H9 (cell line): Measurements from ENCODE around the gene SLC1A7. TPM values are rescaled to one million over a fixed set of nuclear protein-coding genes. Genes with fewer than 3 reads are reported as not detected.

ENCODE experiments used
- DNase-seq: peaks from one replicate; pipeline ENCODE4 v3.0.0-alpha.2; 2017
- H2AFZ ChIP-seq: one replicate; pipeline ENCODE4 v1.6.1; 2013; ENCODE audit warnings: mild to moderate bottlenecking, low read length, control low read depth, moderate library complexity
- H2AK5ac ChIP-seq: 2 replicates; pipeline ENCODE4 v1.6.1; 2013; ENCODE audit warnings: low read length, control low read depth, mixed read lengths; ENCODE audit not compliant: insufficient read length
- H2BK120ac ChIP-seq: one replicate; pipeline ENCODE4 v1.6.1; 2013; ENCODE audit warnings: low read depth, mild to moderate bottlenecking, low read length, control low read depth, inconsistent platforms; ENCODE audit not compliant: poor library complexity, severe bottlenecking
- H2BK12ac ChIP-seq: 2 replicates; pipeline ENCODE4 v1.6.1; 2013; ENCODE audit warnings: low read length, control low read depth, mixed read lengths, low read depth; ENCODE audit not compliant: insufficient read length
- H2BK15ac ChIP-seq: 2 replicates; pipeline ENCODE4 v1.6.1; 2013; ENCODE audit warnings: low read depth, low read length, control low read depth
- H2BK20ac ChIP-seq: one replicate; pipeline ENCODE4 v1.6.1; 2013; ENCODE audit warnings: low read depth, mild to moderate bottlenecking, low read length, control low read depth, inconsistent platforms; ENCODE audit not compliant: poor library complexity, severe bottlenecking
- H2BK5ac ChIP-seq: 2 replicates; pipeline ENCODE4 v1.6.1; 2013; ENCODE audit warnings: low read length, control low read depth, mixed read lengths; ENCODE audit not compliant: insufficient read length
- H3K14ac ChIP-seq: 2 replicates; pipeline ENCODE4 v1.6.1; 2013; ENCODE audit warnings: low read length, control low read depth; ENCODE audit not compliant: insufficient read depth
- H3K18ac ChIP-seq: 2 replicates; pipeline ENCODE4 v1.6.1; 2013; ENCODE audit warnings: low read depth, mild to moderate bottlenecking, mixed read lengths, low read length, control low read depth; ENCODE audit not compliant: insufficient read length
- H3K23ac ChIP-seq: 2 replicates; pipeline ENCODE4 v1.6.1; 2013; ENCODE audit warnings: low read length, control low read depth, mixed read lengths, low read depth; ENCODE audit not compliant: insufficient read length
- H3K23me2 ChIP-seq: 2 replicates; pipeline ENCODE4 v1.6.1; 2013; ENCODE audit warnings: low read depth, mild to moderate bottlenecking, mixed read lengths, low read length, control low read depth; ENCODE audit not compliant: insufficient read length, poor library complexity, severe bottlenecking
- H3K27ac ChIP-seq: 2 replicates; pipeline ENCODE4 v1.5.1; 2013; ENCODE audit warnings: low read length, control low read depth, mixed read lengths, low read depth; ENCODE audit not compliant: insufficient read length
- H3K27me3 ChIP-seq: 2 replicates; pipeline ENCODE4 v1.6.1; 2013; ENCODE audit warnings: low read length, control low read depth, inconsistent platforms; ENCODE audit not compliant: insufficient read depth
- H3K4ac ChIP-seq: 2 replicates; pipeline ENCODE4 v1.6.1; 2013; ENCODE audit warnings: low read depth, mild to moderate bottlenecking, control low read depth, inconsistent platforms, low read length, moderate library complexity
- H3K4me1 ChIP-seq: 2 replicates; pipeline ENCODE4 v1.6.1; 2013; ENCODE audit warnings: low read length, control low read depth, inconsistent platforms; ENCODE audit not compliant: insufficient read depth
- H3K4me2 ChIP-seq: 2 replicates; pipeline ENCODE4 v1.6.1; 2013; ENCODE audit warnings: low read length, control low read depth, mixed read lengths; ENCODE audit not compliant: insufficient read length, insufficient read depth
- H3K56ac ChIP-seq: 2 replicates; pipeline ENCODE4 v1.6.1; 2013; ENCODE audit warnings: low read depth, mild to moderate bottlenecking, mixed read lengths, low read length, control low read depth; ENCODE audit not compliant: insufficient read length
- H3K79me1 ChIP-seq: 2 replicates; pipeline ENCODE4 v1.6.1; 2013; ENCODE audit warnings: low read depth, mild to moderate bottlenecking, moderate library complexity, low read length, control low read depth, inconsistent platforms; ENCODE audit not compliant: insufficient read depth, poor library complexity, severe bottlenecking
- H3K79me2 ChIP-seq: 2 replicates; pipeline ENCODE4 v1.6.1; 2013; ENCODE audit warnings: low read length, control low read depth, inconsistent platforms; ENCODE audit not compliant: insufficient read depth
- H3K9ac ChIP-seq: 2 replicates; pipeline ENCODE4 v1.6.1; 2013; ENCODE audit warnings: low read length, control low read depth, mixed read lengths; ENCODE audit not compliant: insufficient read length; ENCODE audit errors: extremely low read depth
- H3K9me3 ChIP-seq: one replicate; pipeline ENCODE4 v1.6.1; 2013; ENCODE audit warnings: low read depth, low read length, inconsistent platforms; ENCODE audit not compliant: control insufficient read depth
- H3T11ph ChIP-seq: one replicate; pipeline ENCODE4 v1.6.1; 2013; ENCODE audit warnings: mild to moderate bottlenecking, low read length, control low read depth, inconsistent platforms
- H4K20me1 ChIP-seq: one replicate; pipeline ENCODE4 v1.6.1; 2013; ENCODE audit not compliant: control insufficient read depth, insufficient read length, insufficient read depth
- H4K5ac ChIP-seq: 2 replicates; pipeline ENCODE4 v1.6.1; 2013; ENCODE audit warnings: low read depth, mild to moderate bottlenecking, mixed read lengths, low read length, control low read depth; ENCODE audit not compliant: insufficient read length
- H4K8ac ChIP-seq: replicated peaks from 2 replicates; pipeline ENCODE4 v1.6.1; 2013; ENCODE audit warnings: low read length, control low read depth, mixed read lengths, low read depth; ENCODE audit not compliant: insufficient read length
- H4K91ac ChIP-seq: 2 replicates; pipeline ENCODE4 v1.6.1; 2013; ENCODE audit warnings: low read depth, mild to moderate bottlenecking, moderate library complexity, mixed read lengths, low read length, control low read depth; ENCODE audit not compliant: insufficient read length
- H3K27ac Mint-ChIP-seq, 3 experiments: 2 replicates in 2 of 3; 3 replicates in 1 of 3; pipeline ENCODE4 v1.8.0; 2020 to 2021; ENCODE audit warnings: mixed read lengths in 3 of 3, mild to moderate bottlenecking in 1 of 3, moderate library complexity in 1 of 3
- H3K27me3 Mint-ChIP-seq: 2 replicates; pipeline ENCODE4 v1.8.0; 2021; ENCODE audit warnings: low read depth, mild to moderate bottlenecking, moderate library complexity, mixed read lengths
- H3K36me3 Mint-ChIP-seq, 3 experiments: 2 replicates in 2 of 3; 3 replicates in 1 of 3; pipeline ENCODE4 v1.8.0; 2020 to 2021; ENCODE audit warnings: low read depth in 3 of 3, mixed read lengths in 3 of 3; ENCODE audit not compliant: insufficient read depth in 1 of 3
- H3K4me1 Mint-ChIP-seq, 2 experiments: 2 replicates each; pipeline ENCODE4 v1.8.0; 2020; ENCODE audit warnings: mixed read lengths in 2 of 2
- H3K4me3 Mint-ChIP-seq, 2 experiments: 2 replicates in 1 of 2; 3 replicates in 1 of 2; pipeline ENCODE4 v1.8.0; 2020 to 2021; ENCODE audit warnings: mild to moderate bottlenecking in 2 of 2, mixed read lengths in 2 of 2, moderate library complexity in 1 of 2
- H3K9me3 Mint-ChIP-seq, 2 experiments: 2 replicates in 1 of 2; 3 replicates in 1 of 2; pipeline ENCODE4 v1.8.0; 2020; ENCODE audit warnings: mild to moderate bottlenecking in 2 of 2, mixed read lengths in 2 of 2, moderate library complexity in 1 of 2
- WGBS: extraction: QIAGEN DNeasy Blood & Tissue Kit; methylation state at CpG from one replicate; pipeline ENCODE4 v1.1.7; 2013; ENCODE audit warnings: missing lambda C conversion rate, low lambda C conversion rate, mixed read lengths; ENCODE audit not compliant: insufficient read length; ENCODE audit errors: extremely low coverage; 5-methylcytosine and 5-hydroxymethylcytosine counted together
- total RNA-seq: library from RNA; stranded (reverse); gene quantifications from 2 replicates; pipeline ENCODE4 v1.2.1, GENCODE V29; 2021
- TF ChIP-seq, protein P1 (sequence below): fragments of 200-600 bp; sonication (generic); conservative IDR thresholded peaks from 3 replicates; pipeline ENCODE4 v1.8.0; 2021; ENCODE audit warnings: antibody characterized with exemption, mild to moderate bottlenecking

Gene SLC1A7
- total RNA-seq, 1 experiment from 2014 or later: not detected

DNA sequence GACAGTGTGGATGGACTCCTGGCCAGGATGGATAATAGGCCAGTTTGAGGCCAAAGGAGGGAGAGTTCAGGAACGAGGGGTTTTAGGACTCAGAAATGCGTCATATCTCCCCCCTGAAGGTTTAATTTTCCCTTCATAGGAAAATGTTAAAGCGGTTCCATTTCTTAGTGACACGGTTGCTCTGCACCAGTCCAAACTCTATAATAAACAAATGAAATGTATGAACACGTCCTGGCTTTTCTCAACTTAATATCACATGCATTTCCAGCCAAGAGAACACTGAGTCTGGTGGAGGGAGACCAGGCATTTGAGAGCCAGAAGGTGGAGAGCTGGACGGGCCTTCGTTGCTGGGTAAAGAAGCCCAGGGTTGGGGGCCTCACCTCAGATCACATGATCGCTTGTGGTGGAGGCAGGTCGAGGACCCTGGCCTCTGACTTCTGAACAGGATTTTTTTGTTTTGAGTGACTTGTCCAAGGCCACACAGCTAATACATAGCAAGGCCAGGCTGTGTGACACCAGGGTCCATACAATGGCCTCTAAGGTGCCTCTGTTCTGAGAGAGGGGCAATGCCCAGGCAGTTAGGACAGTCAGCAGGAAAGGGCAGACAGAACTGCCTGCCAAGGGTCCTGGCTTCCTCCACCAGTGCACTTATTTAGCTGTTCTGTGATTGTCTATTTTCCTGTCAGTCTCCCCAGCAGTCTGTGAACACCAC lies 11.4 kb downstream of the SLC1A7 start:
- Mint-ChIP-seq H3K36me3 (no peaks in the 10 kb centered on the region), H3K9me3 (no peaks in the 10 kb centered on the region), H3K27me3 (peaks cover 25% of the 10 kb centered on the region), H3K4me1 (peaks cover 5 to 19% of the 10 kb centered on the region in 2 experiments), H3K27ac (peak overlapping the region in 1 of 3 experiments; percentile 81; a peak in 1 of 7 replicates), H3K4me3 (no peak overlapping the region)
- no peak overlapping the region for H3K23ac ChIP-seq
- H2BK5ac ChIP-seq: no peak overlapping the region
- H3K27me3 ChIP-seq: no peaks in the 10 kb centered on the region
- no peak overlapping the region for H2AFZ ChIP-seq
- no peak overlapping the region for H3K4me2 ChIP-seq
- no peak overlapping the region for H3K27ac ChIP-seq
- WGBS: no CpG with 5 or more reads among the region's 9 CpGs
- no peak overlapping the region for H3K18ac ChIP-seq
- H2AK5ac ChIP-seq: no peak overlapping the region
- H3K9ac ChIP-seq: no peak overlapping the region
- no peak overlapping the region for H4K8ac ChIP-seq
- H2BK120ac ChIP-seq: no peak overlapping the region
- H3K4ac ChIP-seq: no peak overlapping the region
- H3K9me3 ChIP-seq: no peaks in the 10 kb centered on the region
- no peak overlapping the region for H2BK15ac ChIP-seq
- no peaks in the 10 kb centered on the region for H4K20me1 ChIP-seq
- H3T11ph ChIP-seq: no peak overlapping the region
- no peak for DNase-seq
- no peak overlapping the region for H3K56ac ChIP-seq
- H3K23me2 ChIP-seq: no peaks in the 10 kb centered on the region
- H2BK20ac ChIP-seq: no peak overlapping the region
- no peaks in the 10 kb centered on the region for H3K4me1 ChIP-seq
- no peak overlapping the region for H2BK12ac ChIP-seq
- TF ChIP-seq, protein P1, sequence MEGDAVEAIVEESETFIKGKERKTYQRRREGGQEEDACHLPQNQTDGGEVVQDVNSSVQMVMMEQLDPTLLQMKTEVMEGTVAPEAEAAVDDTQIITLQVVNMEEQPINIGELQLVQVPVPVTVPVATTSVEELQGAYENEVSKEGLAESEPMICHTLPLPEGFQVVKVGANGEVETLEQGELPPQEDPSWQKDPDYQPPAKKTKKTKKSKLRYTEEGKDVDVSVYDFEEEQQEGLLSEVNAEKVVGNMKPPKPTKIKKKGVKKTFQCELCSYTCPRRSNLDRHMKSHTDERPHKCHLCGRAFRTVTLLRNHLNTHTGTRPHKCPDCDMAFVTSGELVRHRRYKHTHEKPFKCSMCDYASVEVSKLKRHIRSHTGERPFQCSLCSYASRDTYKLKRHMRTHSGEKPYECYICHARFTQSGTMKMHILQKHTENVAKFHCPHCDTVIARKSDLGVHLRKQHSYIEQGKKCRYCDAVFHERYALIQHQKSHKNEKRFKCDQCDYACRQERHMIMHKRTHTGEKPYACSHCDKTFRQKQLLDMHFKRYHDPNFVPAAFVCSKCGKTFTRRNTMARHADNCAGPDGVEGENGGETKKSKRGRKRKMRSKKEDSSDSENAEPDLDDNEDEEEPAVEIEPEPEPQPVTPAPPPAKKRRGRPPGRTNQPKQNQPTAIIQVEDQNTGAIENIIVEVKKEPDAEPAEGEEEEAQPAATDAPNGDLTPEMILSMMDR: no peak
- H3K79me2 ChIP-seq: no peaks in the 10 kb centered on the region
- H3K14ac ChIP-seq: no peak overlapping the region
- H3K79me1 ChIP-seq: no peaks in the 10 kb centered on the region
- H4K91ac ChIP-seq: no peak overlapping the region
- H4K5ac ChIP-seq: no peak overlapping the region
